ENCODE measurements around the gene GRIN2B.

Gene GRIN2B

GRCh38 chr12:13979772-13980378, 1.5 kb downstream of the GRIN2B start:
- no peak for TF ChIP-seq CTCF (IDR thresholded peaks at IDR 0.05)
- intact Hi-C loops (cut with DNase I; ENCODE audit: low total_unique reads) = no loop called here
- Histone ChIP-seq H3K9me3 (no peaks in the 10 kb centered on the region), H3K4me3 (no peak overlapping the region), H3K4me1 (peaks cover 0 to 20% (median 13%) of the 10 kb centered on the region in 4 donors), H3K36me3 (no peaks in the 10 kb centered on the region), H3K27ac (no peak overlapping the region), H3K27me3 (peaks cover 0 to 56% of the 10 kb centered on the region in 2 donors)
- no peak for DNase-seq

- peaks cover 0 to 20% (median 13%) of the 10 kb centered on the region in 4 donors for H3K4me1 ChIP-seq
- H3K9me3 ChIP-seq = no peaks in the 10 kb centered on the region
- no peak for TF ChIP-seq CTCF (IDR thresholded peaks at IDR 0.05)
- H3K36me3 ChIP-seq = no peaks in the 10 kb centered on the region
- no peak overlapping the region for H3K4me3 ChIP-seq
- H3K27ac ChIP-seq = no peak overlapping the region
- no peak for DNase-seq
- intact Hi-C loops (cut with DNase I; ENCODE audit: low total_unique reads) = no loop called here
- peaks cover 0 to 50% of the 10 kb centered on the region in 2 donors for H3K27me3 ChIP-seq
These were observed 2.5 kb downstream of the GRIN2B start for GRCh38 chr12:13978876-13979275.

GRCh38 chr12:13976880-13977279, 4.5 kb downstream of the GRIN2B start:
- Histone ChIP-seq H3K27me3 (peaks cover 0 to 34% of the 10 kb centered on the region in 2 donors), H3K9me3 (no peaks in the 10 kb centered on the region), H3K4me1 (peaks cover 0 to 18% (median 12%) of the 10 kb centered on the region in 4 donors), H3K27ac (no peak overlapping the region), H3K36me3 (no peaks in the 10 kb centered on the region), H3K4me3 (no peak overlapping the region)
- TF ChIP-seq CTCF (IDR thresholded peaks at IDR 0.05) = no peak
- DNase-seq = no peak
- intact Hi-C loops (cut with DNase I; ENCODE audit: low total_unique reads) = no loop called here

GRCh38 chr12:13976028-13976584, 5.3 kb downstream of the GRIN2B start:
- Histone ChIP-seq H3K4me3 (no peak overlapping the region), H3K9me3 (no peaks in the 10 kb centered on the region), H3K36me3 (no peaks in the 10 kb centered on the region), H3K4me1 (peaks cover 0 to 10% (median 8%) of the 10 kb centered on the region in 4 donors), H3K27me3 (peaks cover 0 to 27% of the 10 kb centered on the region in 2 donors), H3K27ac (no peak overlapping the region)
- no peak for TF ChIP-seq CTCF (IDR thresholded peaks at IDR 0.05)
- no peak for DNase-seq
- intact Hi-C loops (cut with DNase I; ENCODE audit: low total_unique reads) = no loop called here

GRCh38 chr12:13973996-13974395, 7.4 kb downstream of the GRIN2B start:
- intact Hi-C loops (cut with DNase I; ENCODE audit: low total_unique reads) = no loop called here
- no peak for DNase-seq
- Histone ChIP-seq H3K36me3 (no peaks in the 10 kb centered on the region), H3K4me1 (no peaks in the 10 kb centered on the region), H3K9me3 (no peaks in the 10 kb centered on the region), H3K27me3 (peaks cover 0 to 12% of the 10 kb centered on the region in 2 donors), H3K4me3 (no peak overlapping the region), H3K27ac (no peak overlapping the region)
- TF ChIP-seq CTCF (IDR thresholded peaks at IDR 0.05) = no peak

Data from tibial artery (tissue), 4 donors.